Mesodermal cell (in vitro differentiated cells): Measurements from ENCODE around the gene NR3C2.
"Not testable (repeated sequence)": the region's sequence is repeated elsewhere in the genome, so short reads cannot be mapped to it uniquely, and the experiment has no call there.

ENCODE experiments used
- H3K27ac ChIP-seq: 2 replicates; pipeline ENCODE4 v1.7.0; 2013; ENCODE audit warnings: mild to moderate bottlenecking, low read depth, low read length, moderate library complexity; ENCODE audit not compliant: severe bottlenecking
- H3K36me3 ChIP-seq: 2 replicates; pipeline ENCODE4 v1.7.1; 2013; ENCODE audit warnings: mild to moderate bottlenecking, low read length, moderate library complexity; ENCODE audit not compliant: control insufficient read depth, insufficient read depth
- H3K4me1 ChIP-seq: one replicate; pipeline ENCODE4 v1.7.1; 2013; ENCODE audit warnings: mild to moderate bottlenecking, low read length; ENCODE audit not compliant: insufficient read depth, control insufficient read depth, poor library complexity, severe bottlenecking
- H3K4me3 ChIP-seq: 2 replicates; pipeline ENCODE4 v1.7.0; 2013; ENCODE audit warnings: low read length, control low read depth, mild to moderate bottlenecking; ENCODE audit not compliant: insufficient read depth, poor library complexity, severe bottlenecking; ENCODE audit errors: extremely low read depth
- H3K9me3 ChIP-seq: 2 replicates; pipeline ENCODE4 v1.7.1; 2013; ENCODE audit warnings: mild to moderate bottlenecking, low read length, moderate library complexity; ENCODE audit not compliant: control insufficient read depth
- WGBS, 2 experiments: methylation state at CpG; one replicate each; pipeline ENCODE4 v1.1.5; 2013; ENCODE audit warnings: missing lambda C conversion rate in 2 of 2; ENCODE audit not compliant: insufficient coverage in 2 of 2; 5-methylcytosine and 5-hydroxymethylcytosine counted together

NR3C2 gene

GRCh38 chr4:148097801-148098200, 344.4 kb downstream of the NR3C2 start:
- WGBS, 2 experiments, result 13 to 44% methylated on average over 1 to 2 of the region's 5 CpGs
- Histone ChIP-seq H3K4me1 (no peaks in the 10 kb centered on the region), H3K9me3 (no peaks in the 10 kb centered on the region), H3K27ac (no peak overlapping the region), H3K4me3 (no peak overlapping the region), H3K36me3 (no peaks in the 10 kb centered on the region)

- no peak overlapping the region for H3K27ac ChIP-seq
- no peaks in the 10 kb centered on the region for H3K4me1 ChIP-seq
- no peak overlapping the region for H3K4me3 ChIP-seq
- no peaks in the 10 kb centered on the region for H3K9me3 ChIP-seq
- no peaks in the 10 kb centered on the region for H3K36me3 ChIP-seq
- 88 to 100% methylated on average over 3 to 4 of the region's 5 CpGs for WGBS, 2 experiments
Measured at GRCh38 chr4:148095346-148095923, 346.8 kb downstream of the NR3C2 start.

- Histone ChIP-seq H3K4me3 (no peak overlapping the region), H3K9me3 (no peaks in the 10 kb centered on the region), H3K36me3 (no peaks in the 10 kb centered on the region), H3K27ac (no peak overlapping the region), H3K4me1 (no peaks in the 10 kb centered on the region)
- 71 to 100% methylated on average over 1 of the region's 1 CpG for WGBS, 2 experiments
Measured at GRCh38 chr4:148094149-148094548, 348.1 kb downstream of the NR3C2 start.

GRCh38 chr4:148093065-148093464, 349.1 kb downstream of the NR3C2 start:
- Histone ChIP-seq H3K4me1 (no peaks in the 10 kb centered on the region), H3K27ac (no peak overlapping the region), H3K9me3 (no peaks in the 10 kb centered on the region), H3K4me3 (no peak overlapping the region), H3K36me3 (no peaks in the 10 kb centered on the region)
- 98 to 100% methylated on average over 1 to 4 of the region's 5 CpGs for WGBS, 2 experiments

- no peaks in the 10 kb centered on the region for H3K4me1 ChIP-seq
Measured at GRCh38 chr4:148092316-148093014, 349.7 kb downstream of the NR3C2 start.

GRCh38 chr4:148091896-148092295, 350.3 kb downstream of the NR3C2 start:
- Histone ChIP-seq H3K4me1 (no peaks in the 10 kb centered on the region), H3K4me3 (no peak overlapping the region), H3K36me3 (no peaks in the 10 kb centered on the region), H3K27ac (no peak overlapping the region), H3K9me3 (no peaks in the 10 kb centered on the region)
- WGBS, 2 experiments, result 84 to 96% methylated on average over 4 of the region's 4 CpGs

More at GRCh38 chr4:148092316-148093014, 349.7 kb downstream of the NR3C2 start:
- H3K27ac ChIP-seq, result no peak overlapping the region
- H3K4me3 ChIP-seq, result no peak overlapping the region
- 92 to 94% methylated on average over 6 to 10 of the region's 11 CpGs for WGBS, 2 experiments
- no peaks in the 10 kb centered on the region for H3K36me3 ChIP-seq
- H3K9me3 ChIP-seq, result no peaks in the 10 kb centered on the region

- Histone ChIP-seq H3K4me3 (no peak overlapping the region), H3K4me1 (no peaks in the 10 kb centered on the region), H3K36me3 (no peaks in the 10 kb centered on the region), H3K27ac (no peak overlapping the region), H3K9me3 (no peaks in the 10 kb centered on the region)
- 92 to 95% methylated on average over 12 of the region's 17 CpGs for WGBS, 2 experiments
Measured at GRCh38 chr4:148090503-148091476, 351.4 kb downstream of the NR3C2 start.

- Histone ChIP-seq H3K27ac (no peak overlapping the region), H3K4me1 (no peaks in the 10 kb centered on the region), H3K9me3 (no peaks in the 10 kb centered on the region), H3K36me3 (no peaks in the 10 kb centered on the region), H3K4me3 (no peak overlapping the region)
- WGBS, 2 experiments, result 89 to 92% methylated on average over 3 to 4 of the region's 6 CpGs
Measured at GRCh38 chr4:148090029-148090428, 352.2 kb downstream of the NR3C2 start.

GRCh38 chr4:148089624-148090023, 352.6 kb downstream of the NR3C2 start:
- no peaks in the 10 kb centered on the region for H3K36me3 ChIP-seq
- no peaks in the 10 kb centered on the region for H3K4me1 ChIP-seq
- H3K4me3 ChIP-seq, result no peak overlapping the region
- 80 to 95% methylated on average over 5 of the region's 6 CpGs for WGBS, 2 experiments
- no peaks in the 10 kb centered on the region for H3K9me3 ChIP-seq
- H3K27ac ChIP-seq, result no peak overlapping the region

GRCh38 chr4:148083073-148083472, 359.1 kb downstream of the NR3C2 start:
- 94 to 100% methylated on average over 2 to 3 of the region's 4 CpGs for WGBS, 2 experiments
- not testable (repeated sequence) for H3K4me3 ChIP-seq, H3K4me1 ChIP-seq, H3K9me3 ChIP-seq, H3K27ac ChIP-seq, H3K36me3 ChIP-seq
